Measurements from ENCODE around the gene CNTD1. TPM values are rescaled to one million over a fixed set of nuclear protein-coding genes. Genes with fewer than 3 reads are reported as not detected.

CNTD1 gene
- total and polyA plus RNA-seq, 2 experiments from 2014 or later = 1.1 TPM; not detected in 1

GRCh38 chr17:42832934-42833766, 34.5 kb downstream of the CNTD1 start, which contains the start of gene PSME3:
Gene PSME3 (plus strand): TSS chr17:42833397. CDS start chr17:42833632, 235 bp downstream.
- H3K27me3 Mint-ChIP-seq (ENCODE audit: insufficient read depth, low read depth, poor library complexity) = peaks cover 10% of the 10 kb centered on the region
- H3F3A ChIP-seq (replicated peaks; ENCODE audit: low read depth) = no peaks in the 10 kb centered on the region; the same call in 1 of the 2 replicates
- peaks cover 30% of the 10 kb centered on the region for H3K79me2 ChIP-seq (replicated peaks; ENCODE audit: insufficient read depth)
- no peaks in the 10 kb centered on the region for H3K9me3 Mint-ChIP-seq
- no peaks in the 10 kb centered on the region for H3K9me2 ChIP-seq (ENCODE audit: insufficient read depth)
- peaks cover 16% of the 10 kb centered on the region for H3K4me1 Mint-ChIP-seq
- ATAC-seq (peak; percentile 93), DNase-seq (ENCODE audit: low spot score) (peak; percentile 95)
- H3K4me3 ChIP-seq = peak within 1 kb of the TSS; percentile 99
- H3K36me3 ChIP-seq (ENCODE audit: insufficient read depth) = peaks cover 29% of the 10 kb centered on the region
- H3K36me3 Mint-ChIP-seq (ENCODE audit: low read depth) = peaks cover 39% of the 10 kb centered on the region
- peaks cover 8% of the 10 kb centered on the region; the same call in 1 of the 2 replicates for H4K20me1 ChIP-seq (replicated peaks; ENCODE audit: insufficient read depth)
- peak within 1 kb of the TSS; percentile 95 for H3K4me3 Mint-ChIP-seq
- H3K27me3 ChIP-seq (ENCODE audit: insufficient read depth) = no peaks in the 10 kb centered on the region
- peak within 1 kb of the TSS; percentile 53 for H2AFZ ChIP-seq
- peak within 1 kb of the TSS; percentile 95 for H3K27ac ChIP-seq (ENCODE audit: low read depth)
- H3K4me1 ChIP-seq (ENCODE audit: insufficient read depth) = peaks cover 5% of the 10 kb centered on the region; the same call in 1 of the 2 replicates
- peak; percentile 97 for TF ChIP-seq CREB1 (CRISPR knock-in tag; IDR thresholded peaks at IDR 0.05; ENCODE audit: low read depth)
- peak; percentile 98 for TF ChIP-seq POLR2AphosphoS5 (IDR thresholded peaks at IDR 0.05; ENCODE audit: low read depth)
- TF ChIP-seq ZNF331 (CRISPR knock-in tag; IDR thresholded peaks at IDR 0.05; ENCODE audit: low read depth) = no peak
- no peak for TF ChIP-seq JUNB (IDR thresholded peaks at IDR 0.05; ENCODE audit: unreplicated experiment)
- peak; percentile 26 for TF ChIP-seq REST (IDR thresholded peaks at IDR 0.05; ENCODE audit: unreplicated experiment)
- TF ChIP-seq STAT1 (IDR thresholded peaks at IDR 0.05; ENCODE audit: unreplicated experiment) = no peak
- no peak for TF ChIP-seq EZH2phosphoT487 (IDR thresholded peaks at IDR 0.05; ENCODE audit: unreplicated experiment)
- no peak for TF ChIP-seq ZNF462 (CRISPR knock-in tag; IDR thresholded peaks at IDR 0.05)
- no peak for TF ChIP-seq ZNF114 (CRISPR knock-in tag; IDR thresholded peaks at IDR 0.05)
- TF ChIP-seq, protein P1, sequence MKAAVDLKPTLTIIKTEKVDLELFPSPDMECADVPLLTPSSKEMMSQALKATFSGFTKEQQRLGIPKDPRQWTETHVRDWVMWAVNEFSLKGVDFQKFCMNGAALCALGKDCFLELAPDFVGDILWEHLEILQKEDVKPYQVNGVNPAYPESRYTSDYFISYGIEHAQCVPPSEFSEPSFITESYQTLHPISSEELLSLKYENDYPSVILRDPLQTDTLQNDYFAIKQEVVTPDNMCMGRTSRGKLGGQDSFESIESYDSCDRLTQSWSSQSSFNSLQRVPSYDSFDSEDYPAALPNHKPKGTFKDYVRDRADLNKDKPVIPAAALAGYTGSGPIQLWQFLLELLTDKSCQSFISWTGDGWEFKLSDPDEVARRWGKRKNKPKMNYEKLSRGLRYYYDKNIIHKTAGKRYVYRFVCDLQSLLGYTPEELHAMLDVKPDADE (IDR thresholded peaks at IDR 0.05) = peak; percentile 67; the same call in 1 of the 2 replicates
- no peak for TF ChIP-seq EZH2 (IDR thresholded peaks at IDR 0.05; ENCODE audit: low read depth, unreplicated experiment)
- H3K27ac Mint-ChIP-seq = peak within 1 kb of the TSS; percentile 100
- H3K4me2 ChIP-seq = peak within 1 kb of the TSS; percentile 100
